NCI-H146 (cell line): Measurements from ENCODE around the gene LRRC25.
A peak's percentile ranks its signal among the peaks of the same experiment; 100 is the strongest.

Experiments used
- DNase-seq: peaks from one replicate; lab custom pipeline; 2025; lab: John Stamatoyannopoulos, UW

The LRRC25 gene

GRCh38 chr19:18397242-18398202 lies at the start of gene LRRC25:
Gene LRRC25 (minus strand): TSS chr19:18397622. CDS start chr19:18396963, 659 bp downstream.
- DNase-seq = peak; percentile 29

GRCh38 chr19:18446811-18447359 lies 49.5 kb upstream of the LRRC25 start:
- DNase-seq = peak; percentile 69

GRCh38 chr19:18446145-18446810 lies 48.9 kb upstream of the LRRC25 start:
- no peak for DNase-seq

GRCh38 chr19:18445262-18445948 lies 48.0 kb upstream of the LRRC25 start:
- DNase-seq = no peak

GRCh38 chr19:18444513-18444912 lies 47.1 kb upstream of the LRRC25 start:
- no peak for DNase-seq

- no peak for DNase-seq
Measured at GRCh38 chr19:18443831-18444230, 46.4 kb upstream of the LRRC25 start.

GRCh38 chr19:18443406-18443805 lies 46.0 kb upstream of the LRRC25 start:
- no peak for DNase-seq

GRCh38 chr19:18442941-18443340 lies 45.5 kb upstream of the LRRC25 start:
- DNase-seq = no peak

- DNase-seq = no peak
Measured at GRCh38 chr19:18441804-18442788, 44.7 kb upstream of the LRRC25 start.

- no peak for DNase-seq
Measured at GRCh38 chr19:18440936-18441803, 43.7 kb upstream of the LRRC25 start.

- peak; percentile 20 for DNase-seq
Measured at GRCh38 chr19:18440415-18440877, 43.0 kb upstream of the LRRC25 start.

GRCh38 chr19:18439910-18440237 lies 42.5 kb upstream of the LRRC25 start:
- DNase-seq = no peak

GRCh38 chr19:18439025-18439909 lies 41.8 kb upstream of the LRRC25 start:
- no peak for DNase-seq

GRCh38 chr19:18438331-18439024 lies 41.1 kb upstream of the LRRC25 start:
- no peak for DNase-seq

GRCh38 chr19:18437491-18438330 lies 40.3 kb upstream of the LRRC25 start, which contains the start of gene ISYNA1:
Gene ISYNA1 (minus strand): TSS chr19:18438133. CDS start chr19:18437979, 154 bp downstream.
- peak; percentile 73 for DNase-seq

- DNase-seq = peak; percentile 82
Measured at GRCh38 chr19:18436671-18437490, 39.5 kb upstream of the LRRC25 start.
